Ureter (tissue), 1 donor: ENCODE results near the gene STPG2. TPM values are rescaled to one million over a fixed set of nuclear protein-coding genes. Genes with fewer than 3 reads are reported as not detected.

Experiments used
- total RNA-seq: library from RNA; stranded (reverse); gene quantifications from one replicate; pipeline ENCODE4 v1.2.4, GENCODE V29; 2023
- donor health status: DM: yes; HTN: yes; CAD: no.

The STPG2 gene
- total RNA-seq, 1 donor from 2014 or later: 1.4 TPM

Other genes starting within 250 kb of the STPG2 start
- gene RAP1GDS1, start 117.9 kb upstream of the STPG2 start, total RNA-seq: 56.7 TPM